CD4-positive, alpha-beta T cell treated with Interleukin-4 for 1 hour (primary cell): ENCODE measurements around the gene LMAN1L.
A peak's percentile ranks its signal among the peaks of the same experiment; 100 is the strongest.

ENCODE experiments used
- DNase-seq, 2 donors: peaks; one replicate each; pipeline ENCODE4 v3.0.0-alpha.2; 2020 to 2022

The LMAN1L gene

GRCh38 chr15:74839526-74840395 lies 27.1 kb downstream of the LMAN1L start:
- no peak for DNase-seq

- no peak for DNase-seq
Measured at GRCh38 chr15:74840851-74841775, 28.5 kb downstream of the LMAN1L start.

GRCh38 chr15:74841891-74842373 lies 29.3 kb downstream of the LMAN1L start:
- DNase-seq = no peak

GRCh38 chr15:74842581-74843444 lies 30.2 kb downstream of the LMAN1L start, which contains the start of gene ULK3:
ULK3 (minus strand) TSS chr15:74843156; CDS start chr15:74843105, 51 bp downstream.
- peak; percentile 91 to 92 for DNase-seq

- DNase-seq = no peak
Measured at GRCh38 chr15:74843445-74843828, 30.8 kb downstream of the LMAN1L start.

- DNase-seq = peak in 1 of 2 donors; percentile 15
Measured at GRCh38 chr15:74843891-74844299, 31.3 kb downstream of the LMAN1L start.

GRCh38 chr15:74844319-74845207 lies 31.9 kb downstream of the LMAN1L start:
- no peak for DNase-seq

GRCh38 chr15:74845208-74845568 lies 32.6 kb downstream of the LMAN1L start:
- DNase-seq = peak; percentile 36 to 58

- DNase-seq = peak in 1 of 2 donors; percentile 30
Measured at GRCh38 chr15:74845581-74845980, 32.9 kb downstream of the LMAN1L start.

- no peak for DNase-seq
Measured at GRCh38 chr15:74847432-74847831, 34.8 kb downstream of the LMAN1L start.

- DNase-seq = no peak
Measured at GRCh38 chr15:74850393-74850792, 37.8 kb downstream of the LMAN1L start.

GRCh38 chr15:74851960-74852359 lies 39.3 kb downstream of the LMAN1L start:
- no peak for DNase-seq

GRCh38 chr15:74854453-74855022 lies 41.9 kb downstream of the LMAN1L start:
- DNase-seq = no peak

GRCh38 chr15:74855857-74856256 lies 43.2 kb downstream of the LMAN1L start:
- no peak for DNase-seq

GRCh38 chr15:74856537-74856936 lies 43.9 kb downstream of the LMAN1L start:
- DNase-seq = no peak

- DNase-seq = no peak
Measured at GRCh38 chr15:74857082-74857655, 44.5 kb downstream of the LMAN1L start.

- no peak for DNase-seq
Measured at GRCh38 chr15:74857671-74858368, 45.2 kb downstream of the LMAN1L start.

- DNase-seq = no peak
Measured at GRCh38 chr15:74858369-74858740, 45.7 kb downstream of the LMAN1L start.

GRCh38 chr15:74863239-74864056 lies 50.8 kb downstream of the LMAN1L start:
- DNase-seq = no peak
